Activated naive CD8-positive, alpha-beta T cell treated with anti-CD3 and anti-CD28 coated beads, Interleukin-2, amount 50 U/mL, for 24 hours (primary cell): ENCODE results near the gene PTPN13.

Experiments
- ATAC-seq: fragments of 150-1000 bp; cut with Tn5 transposase; one replicate; pipeline ENCODE4 v1.10.0; 2021
- DNase-seq: peaks from one replicate; pipeline ENCODE4 v3.0.0; 2021
- H3K27ac Mint-ChIP-seq: one replicate; pipeline ENCODE4 v1.8.0; 2021; ENCODE audit warnings: mild to moderate bottlenecking, mixed read lengths
- H3K27me3 Mint-ChIP-seq: one replicate; pipeline ENCODE4 v1.8.0; 2021; ENCODE audit warnings: mixed read lengths
- H3K36me3 Mint-ChIP-seq: one replicate; pipeline ENCODE4 v1.8.0; 2021; ENCODE audit warnings: low read depth, mixed read lengths
- H3K4me1 Mint-ChIP-seq: one replicate; pipeline ENCODE4 v1.8.0; 2021; ENCODE audit warnings: mixed read lengths
- H3K4me3 Mint-ChIP-seq: one replicate; pipeline ENCODE4 v1.8.0; 2021; ENCODE audit warnings: mild to moderate bottlenecking, moderate library complexity, mixed read lengths
- H3K9me3 Mint-ChIP-seq: one replicate; pipeline ENCODE4 v1.8.0; 2021; ENCODE audit warnings: mixed read lengths

PTPN13 gene

DNA sequence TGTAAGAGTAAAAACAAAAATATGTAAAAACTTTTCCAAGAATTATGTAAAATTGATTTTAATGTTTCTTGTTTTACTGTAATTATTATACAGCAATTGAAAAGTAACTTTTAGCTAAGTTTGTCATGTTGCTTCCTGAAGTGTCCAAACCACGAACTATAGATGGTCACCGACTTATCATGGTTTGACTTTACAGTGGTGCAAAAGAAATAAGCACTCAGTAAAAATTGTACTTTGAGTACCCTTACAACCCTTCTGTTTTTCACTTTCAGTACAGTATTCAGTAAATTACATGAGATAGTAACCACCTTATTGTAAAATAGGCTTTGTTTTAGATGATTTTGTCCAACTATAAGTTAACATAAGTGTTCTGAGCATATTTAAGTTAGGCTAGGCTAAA, 161.3 kb downstream of the PTPN13 start:
- DNase-seq, result no peak
- Mint-ChIP-seq H3K9me3 (no peaks in the 10 kb centered on the region), H3K27ac (no peak overlapping the region), H3K4me3 (no peak overlapping the region), H3K4me1 (no peaks in the 10 kb centered on the region), H3K27me3 (no peaks in the 10 kb centered on the region), H3K36me3 (no peaks in the 10 kb centered on the region)
- ATAC-seq, result no peak

DNA sequence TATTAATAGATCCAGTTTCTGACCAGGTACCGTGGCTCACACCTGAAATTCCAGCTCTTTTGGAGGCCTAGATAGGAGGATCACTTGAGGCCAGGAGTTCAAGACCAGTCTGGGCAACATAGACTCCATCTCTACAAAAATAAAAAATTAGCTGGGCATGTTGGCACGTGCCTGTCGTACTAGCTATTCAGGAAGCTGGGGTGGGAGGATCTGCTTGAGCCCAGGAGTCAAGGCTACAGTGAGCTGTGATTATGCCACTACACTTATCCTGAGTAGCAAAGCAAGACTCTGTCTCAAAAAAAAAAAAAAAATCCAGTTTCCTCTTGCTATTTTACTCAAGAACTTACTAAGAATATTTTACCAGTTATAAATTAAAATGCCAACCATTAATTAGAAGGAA, 163.4 kb downstream of the PTPN13 start:
- ATAC-seq, result no peak
- Mint-ChIP-seq H3K27ac (no peak overlapping the region), H3K4me3 (no peak overlapping the region), H3K36me3 (no peaks in the 10 kb centered on the region), H3K4me1 (no peaks in the 10 kb centered on the region), H3K9me3 (no peaks in the 10 kb centered on the region), H3K27me3 (no peaks in the 10 kb centered on the region)
- DNase-seq, result no peak

DNA sequence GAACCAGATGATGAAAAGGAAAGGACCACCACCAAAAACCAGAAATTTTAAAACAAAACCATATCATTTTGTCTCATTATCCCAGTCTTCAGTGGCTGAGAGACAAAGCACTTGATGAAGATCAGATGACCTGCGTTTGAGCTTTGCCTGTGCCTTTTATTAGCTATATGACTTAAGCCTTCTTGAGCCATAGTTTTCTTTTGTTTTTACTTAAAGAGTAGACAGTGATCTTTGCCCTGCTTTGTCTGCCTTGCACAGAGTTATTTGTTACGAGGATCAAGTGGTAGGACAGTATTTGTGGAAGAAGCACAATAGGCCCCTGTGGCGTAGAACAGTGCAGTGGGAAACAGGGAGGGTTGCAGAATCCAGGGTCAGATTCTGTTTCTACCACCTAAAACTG, 165.2 kb downstream of the PTPN13 start:
- Mint-ChIP-seq H3K4me1 (no peaks in the 10 kb centered on the region), H3K27ac (no peak overlapping the region), H3K9me3 (no peaks in the 10 kb centered on the region), H3K27me3 (no peaks in the 10 kb centered on the region), H3K36me3 (no peaks in the 10 kb centered on the region), H3K4me3 (no peak overlapping the region)
- DNase-seq (no peak), ATAC-seq (no peak)

DNA sequence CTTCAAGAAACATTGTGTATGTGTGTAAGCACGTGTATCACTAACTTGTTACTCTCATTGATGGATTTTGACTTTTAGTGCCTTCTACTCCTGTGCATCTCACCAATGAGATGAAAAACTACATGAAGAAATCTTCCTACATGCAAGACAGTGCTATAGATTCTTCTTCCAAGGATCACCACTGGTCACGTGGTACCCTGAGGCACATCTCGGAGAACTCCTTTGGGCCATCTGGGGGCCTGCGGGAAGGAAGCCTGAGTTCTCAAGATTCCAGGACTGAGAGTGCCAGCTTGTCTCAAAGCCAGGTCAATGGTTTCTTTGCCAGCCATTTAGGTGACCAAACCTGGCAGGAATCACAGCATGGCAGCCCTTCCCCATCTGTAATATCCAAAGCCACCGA, 168.5 kb downstream of the PTPN13 start:
- Mint-ChIP-seq H3K27ac (no peak overlapping the region), H3K4me3 (no peak overlapping the region), H3K36me3 (no peaks in the 10 kb centered on the region), H3K4me1 (no peaks in the 10 kb centered on the region), H3K27me3 (no peaks in the 10 kb centered on the region), H3K9me3 (no peaks in the 10 kb centered on the region)
- ATAC-seq (no peak), DNase-seq (no peak)

DNA sequence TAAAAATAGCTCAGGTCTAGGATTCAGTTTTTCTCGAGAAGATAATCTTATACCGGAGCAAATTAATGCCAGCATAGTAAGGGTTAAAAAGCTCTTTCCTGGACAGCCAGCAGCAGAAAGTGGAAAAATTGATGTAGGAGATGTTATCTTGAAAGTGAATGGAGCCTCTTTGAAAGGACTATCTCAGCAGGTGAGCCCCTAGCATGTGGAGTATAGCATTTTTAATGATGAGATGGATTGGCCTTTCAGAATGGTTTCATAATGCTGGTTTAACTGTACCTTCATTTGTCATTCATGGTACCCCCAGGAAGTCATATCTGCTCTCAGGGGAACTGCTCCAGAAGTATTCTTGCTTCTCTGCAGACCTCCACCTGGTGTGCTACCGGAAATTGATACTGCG, 175.7 kb downstream of the PTPN13 start:
- H3K27ac Mint-ChIP-seq, result no peak overlapping the region
- no peaks in the 10 kb centered on the region for H3K27me3 Mint-ChIP-seq
- DNase-seq (no peak), ATAC-seq (no peak)
- H3K36me3 Mint-ChIP-seq, result no peaks in the 10 kb centered on the region
- H3K4me1 Mint-ChIP-seq, result no peaks in the 10 kb centered on the region
- no peak overlapping the region for H3K4me3 Mint-ChIP-seq
- no peaks in the 10 kb centered on the region for H3K9me3 Mint-ChIP-seq

DNA sequence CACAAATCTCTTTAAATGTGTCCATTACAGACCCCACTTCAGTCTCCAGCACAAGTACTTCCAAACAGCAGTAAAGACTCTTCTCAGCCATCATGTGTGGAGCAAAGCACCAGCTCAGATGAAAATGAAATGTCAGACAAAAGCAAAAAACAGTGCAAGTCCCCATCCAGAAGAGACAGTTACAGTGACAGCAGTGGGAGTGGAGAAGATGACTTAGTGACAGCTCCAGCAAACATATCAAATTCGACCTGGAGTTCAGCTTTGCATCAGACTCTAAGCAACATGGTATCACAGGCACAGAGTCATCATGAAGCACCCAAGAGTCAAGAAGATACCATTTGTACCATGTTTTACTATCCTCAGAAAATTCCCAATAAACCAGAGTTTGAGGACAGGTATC, 177.0 kb downstream of the PTPN13 start:
- H3K9me3 Mint-ChIP-seq, result no peaks in the 10 kb centered on the region
- no peak for ATAC-seq

DNA sequence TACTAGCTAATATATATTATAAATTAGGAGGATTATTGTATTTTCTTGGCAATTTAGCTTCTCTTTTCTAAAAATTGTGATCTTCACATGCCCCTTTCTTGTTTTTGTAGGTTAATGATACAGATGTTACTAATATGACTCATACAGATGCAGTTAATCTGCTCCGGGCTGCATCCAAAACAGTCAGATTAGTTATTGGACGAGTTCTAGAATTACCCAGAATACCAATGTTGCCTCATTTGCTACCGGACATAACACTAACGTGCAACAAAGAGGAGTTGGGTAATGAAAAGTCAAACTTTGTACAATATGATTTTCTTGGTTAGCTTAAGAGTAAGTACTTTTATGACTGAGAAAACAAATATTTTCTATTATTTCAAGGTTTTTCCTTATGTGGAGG, 180.9 kb downstream of the PTPN13 start:
- DNase-seq (no peak), ATAC-seq (no peak)
- Mint-ChIP-seq H3K36me3 (no peaks in the 10 kb centered on the region), H3K27me3 (peaks cover 2% of the 10 kb centered on the region), H3K9me3 (no peaks in the 10 kb centered on the region), H3K27ac (no peak overlapping the region), H3K4me3 (no peak overlapping the region), H3K4me1 (no peaks in the 10 kb centered on the region)

More for the DNA sequence above, 177.0 kb downstream of the PTPN13 start:
- Mint-ChIP-seq H3K36me3 (no peaks in the 10 kb centered on the region), H3K27me3 (peaks cover under 1% of the 10 kb centered on the region), H3K4me1 (no peaks in the 10 kb centered on the region), H3K4me3 (no peak overlapping the region), H3K27ac (no peak overlapping the region)
- DNase-seq, result no peak

DNA sequence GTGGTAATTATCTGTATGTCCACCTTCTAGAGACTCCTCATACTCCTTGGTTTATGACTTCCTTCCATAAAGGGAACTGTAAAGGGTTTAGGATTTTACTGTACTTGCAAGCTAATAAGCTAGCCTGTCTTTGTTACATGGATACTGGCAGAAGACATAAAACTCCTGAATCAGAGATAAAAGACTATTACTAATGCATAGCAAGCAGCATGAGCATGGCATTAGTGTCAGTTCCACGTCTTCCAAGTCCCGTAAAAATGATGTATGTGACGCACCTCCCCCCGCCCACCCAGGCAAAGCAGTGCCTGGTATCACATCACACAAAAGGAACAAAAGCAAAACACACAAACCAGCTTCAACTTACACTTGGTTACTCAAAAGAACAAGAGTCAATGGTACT, 184.1 kb downstream of the PTPN13 start:
- H3K36me3 Mint-ChIP-seq, result no peaks in the 10 kb centered on the region
- no peak for ATAC-seq
- H3K27me3 Mint-ChIP-seq, result peaks cover 3% of the 10 kb centered on the region
- no peak overlapping the region for H3K4me3 Mint-ChIP-seq
- DNase-seq, result no peak
- no peaks in the 10 kb centered on the region for H3K9me3 Mint-ChIP-seq
- H3K4me1 Mint-ChIP-seq, result no peaks in the 10 kb centered on the region
- H3K27ac Mint-ChIP-seq, result no peak overlapping the region

DNA sequence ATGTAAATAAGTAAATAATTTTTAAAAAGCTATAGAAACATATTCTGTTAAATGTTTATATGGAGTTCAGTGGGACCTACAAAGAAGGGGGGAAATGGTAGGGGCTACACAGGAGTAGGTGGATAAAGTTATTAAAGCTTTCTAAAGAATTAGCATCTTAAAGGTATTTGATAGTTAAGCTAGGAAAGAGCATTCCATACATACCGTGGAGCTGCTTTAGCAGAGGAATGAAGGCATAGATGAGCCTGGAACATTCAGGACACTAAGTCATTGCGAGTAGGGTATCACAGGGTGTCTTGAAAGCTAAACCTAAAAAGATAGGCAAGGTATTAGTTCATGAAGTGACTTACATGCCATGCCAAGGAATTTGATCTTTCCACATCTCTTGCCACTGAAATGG, 194.7 kb downstream of the PTPN13 start:
- Mint-ChIP-seq H3K9me3 (no peaks in the 10 kb centered on the region), H3K4me1 (no peaks in the 10 kb centered on the region), H3K27me3 (no peaks in the 10 kb centered on the region), H3K27ac (no peak overlapping the region), H3K4me3 (no peak overlapping the region), H3K36me3 (no peaks in the 10 kb centered on the region)
- ATAC-seq (no peak), DNase-seq (no peak)

DNA sequence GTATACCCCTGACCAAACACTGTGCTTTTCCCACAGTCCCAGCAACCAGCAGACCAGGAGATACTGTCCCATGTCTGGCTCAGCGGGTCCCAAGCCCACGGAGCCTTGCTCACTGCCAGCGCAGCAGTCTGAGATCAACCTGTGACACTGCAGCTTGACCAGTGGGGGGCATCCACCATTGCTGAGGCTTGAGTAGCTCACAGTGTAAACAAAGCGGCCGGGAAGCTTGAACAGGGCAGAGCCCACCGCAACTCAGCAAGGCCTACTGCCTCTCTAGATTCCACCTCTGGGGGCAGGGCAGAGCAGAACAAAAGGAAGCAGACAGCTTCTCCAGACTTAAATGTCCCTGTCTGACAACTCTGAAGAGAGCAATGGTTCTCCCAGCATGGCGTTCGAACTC, 197.0 kb downstream of the PTPN13 start:
- DNase-seq (no peak), ATAC-seq (no peak)
- Mint-ChIP-seq H3K27me3 (no peaks in the 10 kb centered on the region), H3K36me3 (no peaks in the 10 kb centered on the region), H3K4me3 (no peak overlapping the region), H3K9me3 (no peaks in the 10 kb centered on the region), H3K4me1 (no peaks in the 10 kb centered on the region), H3K27ac (no peak overlapping the region)

DNA sequence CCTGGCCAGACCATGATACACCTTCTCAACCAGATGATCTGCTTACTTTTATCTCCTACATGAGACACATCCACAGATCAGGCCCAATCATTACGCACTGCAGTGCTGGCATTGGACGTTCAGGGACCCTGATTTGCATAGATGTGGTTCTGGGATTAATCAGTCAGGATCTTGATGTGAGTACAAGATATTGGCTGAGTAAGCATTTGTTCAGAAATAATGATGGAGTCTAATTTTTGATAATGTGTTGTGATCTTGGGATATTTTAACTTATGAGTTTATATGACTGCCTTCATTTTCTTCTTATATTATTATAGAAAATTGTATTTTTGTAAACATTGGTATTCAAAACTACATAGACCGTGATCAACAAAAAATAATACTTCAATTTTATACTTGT, 215.7 kb downstream of the PTPN13 start:
- H3K4me1 Mint-ChIP-seq, result no peaks in the 10 kb centered on the region
- H3K9me3 Mint-ChIP-seq, result no peaks in the 10 kb centered on the region
- ATAC-seq (no peak), DNase-seq (no peak)
- H3K27me3 Mint-ChIP-seq, result no peaks in the 10 kb centered on the region
- no peak overlapping the region for H3K27ac Mint-ChIP-seq
- H3K4me3 Mint-ChIP-seq, result no peak overlapping the region
- no peaks in the 10 kb centered on the region for H3K36me3 Mint-ChIP-seq

DNA sequence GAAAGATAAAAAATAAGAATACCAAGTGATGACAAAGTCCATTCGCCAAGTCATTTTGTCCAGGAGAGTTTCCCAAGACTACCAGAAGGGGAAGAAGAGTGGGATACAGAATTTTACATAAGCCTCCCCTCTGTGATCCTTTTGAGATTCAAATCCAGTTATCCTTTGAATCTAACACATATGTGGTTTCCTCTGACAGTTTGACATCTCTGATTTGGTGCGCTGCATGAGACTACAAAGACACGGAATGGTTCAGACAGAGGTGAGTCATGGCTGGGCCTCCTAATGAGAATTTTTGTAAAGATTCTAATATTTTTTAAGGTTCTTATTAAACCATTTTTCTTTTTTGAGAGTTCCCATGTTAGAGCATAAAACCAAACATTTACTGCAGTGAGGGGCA, 216.7 kb downstream of the PTPN13 start:
- Mint-ChIP-seq H3K36me3 (no peaks in the 10 kb centered on the region), H3K4me1 (no peaks in the 10 kb centered on the region), H3K27ac (no peak overlapping the region), H3K27me3 (no peaks in the 10 kb centered on the region), H3K4me3 (no peak overlapping the region), H3K9me3 (peaks cover 8% of the 10 kb centered on the region)
- ATAC-seq (no peak), DNase-seq (no peak)

DNA sequence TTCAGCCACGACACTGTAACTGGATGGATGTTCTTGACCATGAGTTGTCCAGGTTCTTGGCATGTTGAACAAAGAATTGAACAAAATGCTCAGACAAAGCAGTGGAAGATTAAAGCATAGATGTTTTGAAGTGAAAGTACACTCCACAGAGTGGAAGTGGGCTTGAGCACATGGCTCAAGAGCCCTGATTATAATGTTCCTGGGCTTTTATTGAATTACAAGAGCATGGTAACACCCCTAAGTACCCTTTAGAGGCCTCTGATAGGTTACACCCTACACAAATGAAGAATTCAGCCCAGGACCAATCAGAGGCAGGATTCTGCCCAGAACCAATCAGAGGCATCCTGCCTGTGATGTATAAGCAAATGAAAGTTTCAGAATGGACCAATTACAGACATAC, 221.5 kb downstream of the PTPN13 start:
- Mint-ChIP-seq H3K9me3 (peaks cover 8% of the 10 kb centered on the region), H3K4me1 (no peaks in the 10 kb centered on the region), H3K4me3 (no peak overlapping the region), H3K27ac (no peak overlapping the region), H3K27me3 (no peaks in the 10 kb centered on the region), H3K36me3 (no peaks in the 10 kb centered on the region)
- ATAC-seq (no peak), DNase-seq (no peak)

DNA sequence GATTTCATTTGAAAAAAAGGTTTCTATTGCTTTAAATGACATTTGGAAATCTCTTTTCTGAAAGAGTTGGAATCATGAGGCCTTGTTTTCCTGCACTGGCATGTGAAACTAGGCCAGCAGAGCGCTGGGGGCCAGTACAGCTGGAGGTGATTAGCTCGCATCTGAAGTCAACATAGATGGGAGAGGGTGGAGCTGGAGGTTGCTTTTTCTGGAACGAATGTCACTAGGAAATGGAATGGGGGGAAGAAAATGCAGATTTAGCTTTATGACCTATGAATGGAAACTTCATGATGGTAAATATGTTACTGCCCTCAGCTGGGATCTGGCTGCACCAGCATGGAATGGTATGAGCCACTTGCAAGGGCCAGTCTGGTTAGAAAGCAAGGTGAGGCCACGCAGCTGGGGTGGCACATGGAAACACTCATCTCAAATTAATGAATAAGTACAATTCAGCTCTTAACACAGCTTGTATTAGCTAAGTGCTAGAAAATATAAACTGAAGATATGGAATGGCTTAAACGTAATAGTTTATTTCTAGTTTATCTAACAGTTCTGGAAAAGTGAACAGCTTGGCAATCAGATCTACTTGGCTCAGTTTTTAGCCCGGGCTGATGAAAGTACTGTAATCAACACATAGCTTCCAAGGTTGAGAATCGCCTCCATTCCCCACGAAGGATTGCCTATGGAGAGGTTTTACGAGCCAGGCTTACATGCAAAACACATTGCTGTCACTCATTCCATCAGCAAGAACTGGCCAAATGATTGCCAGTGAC, 222.6 kb downstream of the PTPN13 start:
- DNase-seq, result no peak
- Mint-ChIP-seq H3K27ac (no peak overlapping the region), H3K4me1 (no peaks in the 10 kb centered on the region), H3K9me3 (peaks cover 8% of the 10 kb centered on the region), H3K4me3 (no peak overlapping the region), H3K36me3 (no peaks in the 10 kb centered on the region), H3K27me3 (no peaks in the 10 kb centered on the region)
- no peak for ATAC-seq

DNA sequence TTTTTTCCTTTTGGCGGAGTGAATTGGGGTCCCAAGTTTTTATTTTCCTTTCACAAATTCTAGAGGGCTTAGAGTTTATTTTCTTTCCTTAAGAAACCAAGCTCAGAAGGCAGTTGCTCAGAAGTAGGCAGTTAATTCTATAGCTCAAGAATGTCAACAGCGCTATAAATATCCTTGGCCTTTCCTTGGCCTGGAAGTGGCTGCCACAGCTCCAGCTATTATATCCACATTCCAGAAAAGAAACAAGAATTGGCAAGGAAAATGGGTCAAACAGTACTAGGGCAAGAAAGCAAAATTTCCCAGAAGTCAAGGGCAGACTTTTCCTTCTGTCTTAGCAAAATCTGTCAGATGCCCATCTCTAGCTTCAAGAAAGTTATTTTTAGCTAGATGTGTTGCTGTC, 224.1 kb downstream of the PTPN13 start:
- Mint-ChIP-seq H3K9me3 (peaks cover 8% of the 10 kb centered on the region), H3K27me3 (no peaks in the 10 kb centered on the region), H3K4me1 (no peaks in the 10 kb centered on the region), H3K27ac (no peak overlapping the region), H3K4me3 (no peak overlapping the region), H3K36me3 (no peaks in the 10 kb centered on the region)
- ATAC-seq (no peak), DNase-seq (no peak)

DNA sequence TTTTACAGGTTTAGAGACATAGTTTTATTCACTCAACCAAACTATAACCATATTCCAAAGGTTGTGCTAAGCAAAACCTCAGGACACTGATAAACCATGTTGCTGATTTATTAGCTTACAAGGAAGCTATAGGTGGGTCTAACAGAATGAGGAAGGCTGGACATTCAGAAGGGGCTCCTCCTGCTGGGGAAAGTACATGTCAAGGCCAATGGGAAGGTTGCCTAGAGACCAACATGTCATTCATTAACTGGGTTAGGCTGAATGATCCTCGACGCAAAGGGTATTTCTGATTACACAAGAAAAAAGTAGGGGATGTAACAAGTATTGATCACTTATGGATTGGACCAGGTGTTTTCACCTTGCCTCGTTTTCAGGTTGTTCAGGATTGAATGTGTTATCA, 224.7 kb downstream of the PTPN13 start:
- DNase-seq (no peak), ATAC-seq (no peak)
- H3K36me3 Mint-ChIP-seq, result no peaks in the 10 kb centered on the region
- no peak overlapping the region for H3K4me3 Mint-ChIP-seq
- H3K9me3 Mint-ChIP-seq, result peaks cover 8% of the 10 kb centered on the region
- H3K27ac Mint-ChIP-seq, result no peak overlapping the region
- no peaks in the 10 kb centered on the region for H3K4me1 Mint-ChIP-seq
- H3K27me3 Mint-ChIP-seq, result no peaks in the 10 kb centered on the region
